ENCODE results near the gene ZNF460. TPM values are rescaled to one million over a fixed set of nuclear protein-coding genes. Genes with fewer than 3 reads are reported as not detected.

The ZNF460 gene
- total and polyA plus RNA-seq, 2 donors, result 0.85 to 176 TPM

GRCh38 chr19:57302020-57302465 is 21.8 kb downstream of the ZNF460 start:
- no peak overlapping the region for H3K4me3 ChIP-seq (ENCODE audit: low read depth, low read length)
- DNase-seq (ENCODE audit: extremely low spot score), result no peak
- no peak overlapping the region for H3K27ac ChIP-seq (ENCODE audit: low read depth)
- peaks cover 1% of the 10 kb centered on the region for H3K36me3 ChIP-seq (ENCODE audit: insufficient read depth)
- WGBS, result 88% methylated on average over 1 of the region's 1 CpG
- H3K4me1 ChIP-seq (ENCODE audit: insufficient read depth), result no peaks in the 10 kb centered on the region

GRCh38 chr19:57302727-57303401 is 22.6 kb downstream of the ZNF460 start:
- Histone ChIP-seq H3K4me3 (ENCODE audit: low read depth, low read length) (no peak overlapping the region), H3K36me3 (ENCODE audit: insufficient read depth) (peaks cover 1% of the 10 kb centered on the region), H3K4me1 (ENCODE audit: insufficient read depth) (no peaks in the 10 kb centered on the region), H3K27ac (ENCODE audit: low read depth) (no peak overlapping the region)
- no peak for DNase-seq (ENCODE audit: extremely low spot score)
- 92% methylated on average over 7 of the region's 7 CpGs for WGBS

GRCh38 chr19:57305056-57305455 is 24.8 kb downstream of the ZNF460 start:
- Histone ChIP-seq H3K27ac (ENCODE audit: low read depth) (no peak overlapping the region), H3K4me1 (ENCODE audit: insufficient read depth) (no peaks in the 10 kb centered on the region), H3K4me3 (ENCODE audit: low read depth, low read length) (no peak overlapping the region), H3K36me3 (ENCODE audit: insufficient read depth) (peaks cover 1% of the 10 kb centered on the region)
- WGBS, result 45% methylated on average over 1 of the region's 1 CpG
- no peak for DNase-seq (ENCODE audit: extremely low spot score)

GRCh38 chr19:57308514-57308913 is 28.2 kb downstream of the ZNF460 start:
- no peaks in the 10 kb centered on the region for H3K36me3 ChIP-seq (ENCODE audit: insufficient read depth)
- H3K4me1 ChIP-seq (ENCODE audit: insufficient read depth), result no peaks in the 10 kb centered on the region
- H3K27ac ChIP-seq (ENCODE audit: low read depth), result no peak overlapping the region
- DNase-seq (ENCODE audit: extremely low spot score), result no peak
- no peak overlapping the region for H3K4me3 ChIP-seq (ENCODE audit: low read depth, low read length)

GRCh38 chr19:57310792-57311191 is 30.5 kb downstream of the ZNF460 start:
- no peak overlapping the region for H3K4me3 ChIP-seq (ENCODE audit: low read depth, low read length)
- H3K27ac ChIP-seq (ENCODE audit: low read depth), result no peak overlapping the region
- H3K4me1 ChIP-seq (ENCODE audit: insufficient read depth), result no peaks in the 10 kb centered on the region
- WGBS, result 85% methylated on average over 2 of the region's 2 CpGs
- no peaks in the 10 kb centered on the region for H3K36me3 ChIP-seq (ENCODE audit: insufficient read depth)
- DNase-seq (ENCODE audit: extremely low spot score), result no peak

- no peak overlapping the region for H3K27ac ChIP-seq (ENCODE audit: low read depth)
Observed at GRCh38 chr19:57314146-57314545, 33.9 kb downstream of the ZNF460 start.

GRCh38 chr19:57317503-57317902 is 37.2 kb downstream of the ZNF460 start:
- no peak overlapping the region for H3K27ac ChIP-seq (ENCODE audit: low read depth)
- no peaks in the 10 kb centered on the region for H3K36me3 ChIP-seq (ENCODE audit: insufficient read depth)
- 10% methylated on average over 29 of the region's 29 CpGs for WGBS
- H3K4me1 ChIP-seq (ENCODE audit: insufficient read depth), result no peaks in the 10 kb centered on the region
- DNase-seq (ENCODE audit: extremely low spot score), result no peak
- no peak overlapping the region for H3K4me3 ChIP-seq (ENCODE audit: low read depth, low read length)

More at GRCh38 chr19:57314146-57314545, 33.9 kb downstream of the ZNF460 start:
- no peaks in the 10 kb centered on the region for H3K4me1 ChIP-seq (ENCODE audit: insufficient read depth)
- H3K36me3 ChIP-seq (ENCODE audit: insufficient read depth), result no peaks in the 10 kb centered on the region
- H3K4me3 ChIP-seq (ENCODE audit: low read depth, low read length), result no peak overlapping the region
- no peak for DNase-seq (ENCODE audit: extremely low spot score)
- 78% methylated on average over 4 of the region's 4 CpGs for WGBS

GRCh38 chr19:57319869-57320179 is 39.5 kb downstream of the ZNF460 start:
- WGBS, result 3% methylated on average over 1 of the region's 1 CpG
- Histone ChIP-seq H3K4me1 (ENCODE audit: insufficient read depth) (no peaks in the 10 kb centered on the region), H3K36me3 (ENCODE audit: insufficient read depth) (peaks cover 4% of the 10 kb centered on the region), H3K4me3 (ENCODE audit: low read depth, low read length) (peak overlapping the region; percentile 69), H3K27ac (ENCODE audit: low read depth) (no peak overlapping the region)
- no peak for DNase-seq (ENCODE audit: extremely low spot score)

- peak; percentile 93 for DNase-seq (ENCODE audit: extremely low spot score)
- peaks cover 7% of the 10 kb centered on the region for H3K36me3 ChIP-seq (ENCODE audit: insufficient read depth)
- WGBS, result under 1% methylated on average over 71 of the region's 71 CpGs
- peak within 1 kb of the TSS; percentile 69 for H3K4me3 ChIP-seq (ENCODE audit: low read depth, low read length)
- no peaks in the 10 kb centered on the region for H3K4me1 ChIP-seq (ENCODE audit: insufficient read depth)
- peak within 1 kb of the TSS; percentile 60 for H3K27ac ChIP-seq (ENCODE audit: low read depth)
Observed at GRCh38 chr19:57320180-57321084, 40.1 kb downstream of the ZNF460 start, which contains the start of gene ZNF543. Gene ZNF543, plus strand, starts transcription at chr19:57320472. Its CDS starts 382 bp downstream, at chr19:57320854.

GRCh38 chr19:57321116-57321515 is 40.8 kb downstream of the ZNF460 start:
- H3K4me3 ChIP-seq (ENCODE audit: low read depth, low read length), result peak overlapping the region; percentile 69
- no peak overlapping the region for H3K27ac ChIP-seq (ENCODE audit: low read depth)
- peaks cover 7% of the 10 kb centered on the region for H3K36me3 ChIP-seq (ENCODE audit: insufficient read depth)
- DNase-seq (ENCODE audit: extremely low spot score), result no peak
- no peaks in the 10 kb centered on the region for H3K4me1 ChIP-seq (ENCODE audit: insufficient read depth)
- WGBS, result 32% methylated on average over 8 of the region's 8 CpGs

- 76% methylated on average over 3 of the region's 3 CpGs for WGBS
- no peak overlapping the region for H3K27ac ChIP-seq (ENCODE audit: low read depth)
- H3K4me3 ChIP-seq (ENCODE audit: low read depth, low read length), result no peak overlapping the region
- no peaks in the 10 kb centered on the region for H3K4me1 ChIP-seq (ENCODE audit: insufficient read depth)
- no peak for DNase-seq (ENCODE audit: extremely low spot score)
- H3K36me3 ChIP-seq (ENCODE audit: insufficient read depth), result peaks cover 11% of the 10 kb centered on the region
Observed at GRCh38 chr19:57321751-57322150, 41.5 kb downstream of the ZNF460 start.

- Histone ChIP-seq H3K4me3 (ENCODE audit: low read depth, low read length) (no peak overlapping the region), H3K4me1 (ENCODE audit: insufficient read depth) (no peaks in the 10 kb centered on the region), H3K36me3 (ENCODE audit: insufficient read depth) (peaks cover 15% of the 10 kb centered on the region), H3K27ac (ENCODE audit: low read depth) (no peak overlapping the region)
- no peak for DNase-seq (ENCODE audit: extremely low spot score)
Observed at GRCh38 chr19:57324992-57325391, 44.7 kb downstream of the ZNF460 start.

GRCh38 chr19:57327993-57328392 is 47.7 kb downstream of the ZNF460 start:
- Histone ChIP-seq H3K4me3 (ENCODE audit: low read depth, low read length) (no peak overlapping the region), H3K27ac (ENCODE audit: low read depth) (no peak overlapping the region), H3K36me3 (ENCODE audit: insufficient read depth) (peaks cover 15% of the 10 kb centered on the region), H3K4me1 (ENCODE audit: insufficient read depth) (no peaks in the 10 kb centered on the region)
- WGBS, result 95% methylated on average over 8 of the region's 8 CpGs
- no peak for DNase-seq (ENCODE audit: extremely low spot score)

GRCh38 chr19:57334191-57334590 is 53.9 kb downstream of the ZNF460 start:
- DNase-seq (ENCODE audit: extremely low spot score), result peak; percentile 47
- no peaks in the 10 kb centered on the region for H3K36me3 ChIP-seq (ENCODE audit: insufficient read depth)
- 54% methylated on average over 4 of the region's 4 CpGs for WGBS

More at GRCh38 chr19:57334191-57334590, 53.9 kb downstream of the ZNF460 start:
- H3K4me3 ChIP-seq (ENCODE audit: low read depth, low read length), result no peak overlapping the region
- H3K27ac ChIP-seq (ENCODE audit: low read depth), result no peak overlapping the region
- H3K4me1 ChIP-seq (ENCODE audit: insufficient read depth), result no peaks in the 10 kb centered on the region

Data from urinary bladder (tissue), 4 donors.